ENCODE results near the gene KRT34. TPM values are rescaled to one million over a fixed set of nuclear protein-coding genes. Genes with fewer than 3 reads are reported as not detected.
"Not testable (repeated sequence)": the region's sequence is repeated elsewhere in the genome, so short reads cannot be mapped to it uniquely, and the experiment has no call there.

The KRT34 gene
- not detected for total RNA-seq

GRCh38 chr17:41381943-41382342 lies at the start of gene KRT34:
KRT34 (minus strand) TSS chr17:41382306; CDS start chr17:41382246, 60 bp downstream.
- H3K27me3 ChIP-seq; H3K36me3 ChIP-seq; H3K4me3 ChIP-seq; DNase-seq (ENCODE audit: low spot score); H3K27ac ChIP-seq; H3K4me1 ChIP-seq: not testable (repeated sequence)
- peaks cover 0 to 21% of the 10 kb centered on the region in 2 donors for H3K9me3 ChIP-seq

- not testable (repeated sequence) for DNase-seq (ENCODE audit: low spot score); H3K27me3 ChIP-seq
Measured at GRCh38 chr17:41430376-41430775, 48.3 kb upstream of the KRT34 start.

GRCh38 chr17:41429667-41430066 lies 47.6 kb upstream of the KRT34 start:
- Histone ChIP-seq H3K27me3 (no peaks in the 10 kb centered on the region), H3K36me3 (no peaks in the 10 kb centered on the region), H3K4me3 (no peak overlapping the region), H3K4me1 (no peaks in the 10 kb centered on the region), H3K9me3 (no peaks in the 10 kb centered on the region), H3K27ac (no peak overlapping the region)
- no peak for DNase-seq (ENCODE audit: low spot score)
- no peak for TF ChIP-seq CTCF (IDR thresholded peaks at IDR 0.05)

More at GRCh38 chr17:41430376-41430775, 48.3 kb upstream of the KRT34 start:
- H3K27ac ChIP-seq, H3K4me3 ChIP-seq, H3K4me1 ChIP-seq, H3K9me3 ChIP-seq, H3K36me3 ChIP-seq: not testable (repeated sequence)

GRCh38 chr17:41428591-41429291 lies 46.6 kb upstream of the KRT34 start:
- DNase-seq (ENCODE audit: low spot score) = no peak
- no peak overlapping the region for H3K27ac ChIP-seq
- no peaks in the 10 kb centered on the region for H3K4me1 ChIP-seq
- no peaks in the 10 kb centered on the region for H3K27me3 ChIP-seq
- H3K9me3 ChIP-seq = no peaks in the 10 kb centered on the region
- no peaks in the 10 kb centered on the region for H3K36me3 ChIP-seq
- TF ChIP-seq CTCF (IDR thresholded peaks at IDR 0.05) = no peak
- no peak overlapping the region for H3K4me3 ChIP-seq

GRCh38 chr17:41424111-41424635 lies 42.1 kb upstream of the KRT34 start, which contains the start of gene KRT37:
KRT37 (minus strand) TSS chr17:41424585; CDS start chr17:41424523, 62 bp downstream.
- no peak for DNase-seq (ENCODE audit: low spot score)
- no peaks in the 10 kb centered on the region for H3K9me3 ChIP-seq
- no peak within 1 kb of the TSS for H3K27ac ChIP-seq
- no peaks in the 10 kb centered on the region for H3K4me1 ChIP-seq
- TF ChIP-seq CTCF (IDR thresholded peaks at IDR 0.05) = no peak
- no peaks in the 10 kb centered on the region for H3K27me3 ChIP-seq
- no peaks in the 10 kb centered on the region for H3K36me3 ChIP-seq
- H3K4me3 ChIP-seq = no peak within 1 kb of the TSS

- not testable (repeated sequence) for DNase-seq (ENCODE audit: low spot score); H3K4me3 ChIP-seq; H3K27ac ChIP-seq; H3K36me3 ChIP-seq; H3K9me3 ChIP-seq; H3K27me3 ChIP-seq; H3K4me1 ChIP-seq
Measured at GRCh38 chr17:41422586-41422985, 40.5 kb upstream of the KRT34 start.

- Histone ChIP-seq H3K4me1 (peaks cover 0 to 2% of the 10 kb centered on the region in 2 donors), H3K27ac (no peak overlapping the region), H3K9me3 (no peaks in the 10 kb centered on the region), H3K36me3 (no peaks in the 10 kb centered on the region), H3K27me3 (no peaks in the 10 kb centered on the region), H3K4me3 (no peak overlapping the region)
- no peak for TF ChIP-seq CTCF (IDR thresholded peaks at IDR 0.05)
- DNase-seq (ENCODE audit: low spot score) = no peak
Measured at GRCh38 chr17:41421617-41422016, 39.5 kb upstream of the KRT34 start.
